Caki2 (cell line): ENCODE measurements around the gene SLC39A3. TPM values are rescaled to one million over a fixed set of nuclear protein-coding genes. Genes with fewer than 3 reads are reported as not detected.
A peak's percentile ranks its signal among the peaks of the same experiment; 100 is the strongest.
"Not testable (repeated sequence)": the region's sequence is repeated elsewhere in the genome, so short reads cannot be mapped to it uniquely, and the experiment has no call there.

Experiments used
- DNase-seq: peaks from one replicate; pipeline ENCODE4 v3.0.0-alpha.2; 2015; ENCODE audit warnings: low read depth
- in situ Hi-C: cut with HindIII; loops from 2 replicates; pipeline ENCODE4 v1.10.0; 2016; ENCODE audit warnings: low sequenced_read_pairs, low pct_unique_long_range_greater_than_20kb, mixed read lengths
- total RNA-seq: library from RNA; depleted of rRNA; stranded (reverse); fragments of >200 nt; shearing (Covaris generic); gene quantifications from 2 replicates; pipeline ENCODE4 v1.2.3, GENCODE V29; 2014; ENCODE audit warnings: low replicate concordance

SLC39A3 gene
- total RNA-seq, 1 experiment from 2014 or later: 33.1 TPM

DNA sequence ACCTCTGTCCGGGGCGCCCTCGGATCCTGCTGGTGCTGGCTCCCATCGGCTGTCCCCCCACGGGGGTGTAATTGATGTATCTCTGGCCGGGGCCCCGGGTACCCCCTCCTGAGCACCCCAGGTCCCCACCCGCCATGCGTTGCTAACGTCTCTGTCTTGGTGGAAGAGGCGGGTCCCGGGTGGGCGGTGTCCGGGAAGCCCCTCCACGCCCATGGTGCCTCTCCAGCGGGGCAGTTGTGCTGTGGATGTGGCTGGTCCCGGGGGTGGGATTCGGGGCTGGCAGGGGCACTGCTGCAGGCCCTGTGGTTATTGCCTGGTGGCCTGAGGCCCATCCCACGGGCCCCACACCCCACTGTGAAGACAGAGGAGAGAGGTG is 23.6 kb downstream of the SLC39A3 start:
- no peak for DNase-seq
- in situ Hi-C loops: no loop called here

DNA sequence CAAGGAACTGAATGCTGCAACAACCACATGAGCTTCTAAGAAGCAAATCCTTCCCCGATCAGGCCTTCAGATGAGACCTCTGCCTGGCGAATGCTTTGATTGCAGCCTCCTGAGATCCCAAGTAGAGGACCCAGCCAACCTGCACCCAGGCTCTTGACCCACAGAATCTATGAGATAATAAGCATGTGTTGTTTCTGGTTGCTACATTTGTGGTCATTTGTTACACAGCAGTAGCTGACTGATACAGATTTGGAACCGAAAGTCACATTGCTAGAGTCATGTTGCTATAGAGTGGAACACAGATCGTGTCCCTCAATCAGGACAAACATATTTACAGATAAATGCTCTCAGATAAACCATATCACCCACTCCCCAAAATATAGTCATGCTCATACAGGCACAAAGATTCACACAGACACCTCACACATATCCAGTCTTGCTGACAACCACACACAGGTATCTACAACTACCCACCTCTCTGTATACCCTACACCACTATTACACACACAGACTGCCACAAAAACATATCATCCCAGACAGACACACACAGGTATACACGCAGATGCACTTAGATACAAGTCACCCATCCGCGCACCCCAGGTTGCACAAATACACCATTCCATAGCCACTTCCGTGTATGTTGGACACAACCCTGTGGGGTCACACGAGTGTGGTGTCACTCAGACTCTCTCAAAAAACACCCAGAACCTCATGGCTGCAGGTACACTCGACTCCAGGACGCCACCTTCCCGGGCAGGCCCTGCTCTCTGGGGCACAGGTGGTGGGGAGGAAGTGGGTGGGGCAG is 24.1 kb downstream of the SLC39A3 start:
- in situ Hi-C loops: no loop called here
- DNase-seq: no peak

DNA sequence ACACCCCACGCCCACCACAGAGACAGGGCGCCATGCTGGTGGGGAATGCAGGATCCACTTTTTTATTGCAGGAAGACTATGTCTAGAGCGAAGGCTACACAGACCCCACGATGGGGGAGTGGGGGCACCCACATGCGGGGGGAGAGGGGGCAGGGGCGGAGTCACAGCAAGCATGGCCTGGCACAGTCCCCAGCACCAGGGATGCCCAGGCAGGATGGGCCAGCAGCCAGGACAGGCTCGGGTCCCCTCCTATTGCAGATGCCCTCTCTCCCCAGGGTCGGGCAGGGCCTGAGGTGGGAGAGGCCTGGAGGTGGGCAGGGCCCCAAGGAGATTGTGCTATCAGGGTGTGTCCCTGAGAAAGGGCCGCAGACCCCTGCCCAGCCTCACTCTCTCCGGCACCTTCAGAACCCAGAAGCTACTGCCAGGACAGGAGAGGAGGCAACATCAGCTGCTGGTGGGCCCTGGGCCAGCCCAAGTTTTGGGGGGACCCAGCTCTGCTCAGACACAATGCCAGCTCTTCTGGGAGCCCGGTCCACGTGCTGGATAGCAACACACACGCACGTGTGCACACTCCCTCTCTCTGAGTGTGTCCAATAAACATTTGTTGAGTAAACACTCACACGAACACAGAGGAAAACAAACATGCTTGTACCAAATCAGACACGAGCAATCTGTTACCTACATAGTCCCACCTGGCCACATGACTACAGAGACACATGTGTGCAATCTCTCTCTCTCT is 25.1 kb downstream of the SLC39A3 start:
- no peak for DNase-seq
- in situ Hi-C loops: no loop called here

DNA sequence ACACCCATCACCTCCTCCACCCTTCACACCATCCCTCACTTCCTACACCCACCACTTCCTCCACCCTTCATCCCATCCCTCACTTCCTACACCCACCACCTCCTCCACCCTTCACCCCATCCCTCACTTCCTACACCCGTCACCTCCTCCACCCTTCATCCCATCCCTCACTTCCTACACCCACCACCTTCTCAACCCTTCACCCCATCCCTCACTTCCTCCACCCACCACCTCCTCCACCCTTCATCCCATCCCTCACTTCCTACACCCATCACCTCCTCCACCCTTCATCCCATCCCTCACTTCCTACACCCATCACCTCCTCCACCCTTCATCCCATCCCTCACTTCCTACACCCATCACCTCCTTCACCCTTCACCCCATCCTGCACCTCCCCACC is 25.7 kb downstream of the SLC39A3 start:
- in situ Hi-C loops, DNase-seq: not testable (repeated sequence)

DNA sequence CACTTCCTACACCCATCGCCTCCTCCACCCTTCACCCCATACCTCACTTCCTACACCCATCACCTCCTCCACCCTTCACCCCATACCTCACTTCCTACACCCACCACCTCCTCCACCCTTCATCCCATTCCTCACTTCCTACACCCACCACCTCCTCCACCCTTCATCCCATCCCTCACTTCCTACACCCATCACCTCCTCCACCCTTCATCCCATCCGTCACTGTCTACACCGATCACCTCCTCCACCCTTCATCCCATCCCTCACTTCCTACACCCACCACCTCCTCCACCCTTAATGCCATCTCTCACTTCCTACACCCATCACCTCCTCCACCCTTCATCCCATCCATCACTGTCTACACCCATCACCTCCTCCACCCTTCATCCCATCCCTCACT is 26.6 kb downstream of the SLC39A3 start:
- in situ Hi-C loops, DNase-seq: not testable (repeated sequence)

DNA sequence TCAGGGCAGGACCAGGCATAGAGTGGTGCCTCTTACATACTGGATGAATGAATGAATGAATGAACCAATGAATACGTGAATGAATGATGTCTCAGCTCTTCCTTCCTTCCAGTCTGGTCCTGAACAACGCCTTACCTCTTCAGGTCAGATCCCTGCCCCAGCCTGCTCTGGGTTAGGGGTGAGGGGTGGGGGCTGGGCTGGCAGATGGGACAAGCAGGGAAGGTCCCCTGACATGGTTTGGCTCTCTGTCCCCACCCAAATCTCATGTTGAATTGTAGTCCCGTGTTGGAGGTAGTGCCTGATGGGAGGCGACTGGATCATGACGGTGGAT is 28.0 kb downstream of the SLC39A3 start:
- in situ Hi-C loops: no loop called here

DNA sequence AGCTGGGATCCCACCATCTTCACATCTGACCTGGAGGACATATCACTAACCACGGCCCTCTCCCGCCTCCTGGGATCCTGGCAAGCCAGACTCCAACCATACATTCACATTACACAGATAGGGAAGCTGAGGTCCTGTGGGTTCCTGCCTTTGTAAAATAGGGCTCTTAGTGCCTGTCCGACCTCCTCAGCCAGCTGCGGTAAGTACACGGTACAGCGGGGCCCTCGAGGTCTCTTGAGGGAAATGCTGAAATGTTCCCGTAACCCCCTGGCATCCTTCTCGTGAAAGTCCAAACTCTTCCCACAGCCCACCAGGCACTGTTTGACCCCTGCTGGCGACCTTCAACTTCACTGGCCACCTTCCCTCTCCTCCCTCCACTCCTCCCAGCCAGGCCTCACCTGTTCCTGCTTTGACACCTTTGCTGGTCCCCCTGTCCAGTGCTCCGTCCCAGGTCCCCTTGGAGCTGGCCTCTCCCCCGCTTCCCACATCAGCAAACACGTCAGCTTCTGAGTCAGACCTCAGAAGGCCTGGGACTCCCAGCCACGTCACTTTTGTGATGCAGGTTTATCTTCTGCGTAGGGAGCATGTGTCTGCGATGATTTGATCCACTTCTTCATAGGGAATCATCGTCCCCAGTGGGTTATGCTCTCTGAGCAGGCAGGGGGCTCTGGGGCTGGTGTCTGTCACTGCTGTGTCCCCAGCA is 28.5 kb downstream of the SLC39A3 start:
- in situ Hi-C loops: no loop called here
- DNase-seq: no peak

More for the DNA sequence above, 28.0 kb downstream of the SLC39A3 start:
- no peak for DNase-seq

DNA sequence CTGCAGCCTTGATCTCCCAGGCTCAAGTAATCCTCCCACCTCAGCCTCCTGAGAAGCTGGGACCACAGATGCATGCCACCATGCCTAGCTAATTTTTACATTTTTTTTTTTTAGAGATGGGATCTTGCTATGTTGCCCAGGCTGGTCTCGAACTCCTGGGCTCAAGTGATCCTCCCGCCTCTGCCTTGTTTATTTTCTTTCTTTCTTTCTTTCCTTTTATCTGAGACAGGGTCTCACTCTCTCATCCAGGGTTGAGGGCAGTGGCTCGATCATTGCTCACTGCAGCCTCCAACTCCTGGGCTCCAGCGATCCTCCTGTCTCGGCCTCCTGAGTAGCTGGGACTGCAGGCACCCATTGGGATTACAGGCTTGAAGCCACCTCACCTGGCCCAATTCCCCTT is 33.6 kb downstream of the SLC39A3 start:
- DNase-seq: no peak
- in situ Hi-C loops: no loop called here

DNA sequence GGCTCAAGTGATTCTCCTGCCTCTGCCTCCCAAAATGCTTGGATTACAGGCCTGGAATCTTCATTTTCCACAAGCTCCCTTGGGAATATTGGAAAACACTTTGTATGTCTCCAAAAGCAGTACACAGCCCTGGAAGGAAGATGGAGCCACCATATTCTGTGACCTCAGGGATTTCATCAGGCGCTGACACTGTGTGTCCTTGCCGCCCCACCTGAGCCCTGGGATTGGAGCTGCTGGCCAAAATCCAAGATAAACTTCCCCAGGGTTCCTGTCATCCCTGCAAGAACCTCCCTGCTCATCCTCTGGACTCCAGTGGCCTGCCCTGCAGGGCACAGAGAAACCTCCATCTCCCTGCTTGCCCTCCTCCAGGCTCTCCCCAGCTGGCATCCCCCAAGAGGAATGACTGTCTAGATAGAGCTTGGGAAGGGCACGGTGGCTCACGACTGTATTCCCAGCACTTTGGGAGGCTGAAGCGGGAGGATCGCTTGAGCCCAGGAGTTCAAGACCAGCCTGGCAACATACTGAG is 36.1 kb downstream of the SLC39A3 start:
- DNase-seq: no peak
- in situ Hi-C loops: no loop called here

DNA sequence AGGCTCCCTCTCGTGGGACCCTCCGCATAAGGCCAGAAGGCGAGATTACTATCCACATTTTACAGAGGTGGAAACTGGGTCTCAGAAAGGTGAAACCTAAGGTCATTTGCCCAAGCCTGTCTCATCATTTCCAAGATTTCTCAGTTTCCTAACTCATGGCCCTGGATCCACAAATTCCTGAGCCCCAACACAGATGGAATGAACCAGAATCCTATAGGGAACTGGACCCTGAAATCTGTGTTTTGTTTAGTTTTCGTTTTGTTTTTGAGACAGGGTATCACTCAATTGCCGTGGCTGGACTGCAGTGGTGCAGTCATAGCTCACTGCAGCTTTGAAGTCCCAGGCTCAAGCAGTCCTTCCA is 36.8 kb downstream of the SLC39A3 start:
- in situ Hi-C loops: no loop called here

DNA sequence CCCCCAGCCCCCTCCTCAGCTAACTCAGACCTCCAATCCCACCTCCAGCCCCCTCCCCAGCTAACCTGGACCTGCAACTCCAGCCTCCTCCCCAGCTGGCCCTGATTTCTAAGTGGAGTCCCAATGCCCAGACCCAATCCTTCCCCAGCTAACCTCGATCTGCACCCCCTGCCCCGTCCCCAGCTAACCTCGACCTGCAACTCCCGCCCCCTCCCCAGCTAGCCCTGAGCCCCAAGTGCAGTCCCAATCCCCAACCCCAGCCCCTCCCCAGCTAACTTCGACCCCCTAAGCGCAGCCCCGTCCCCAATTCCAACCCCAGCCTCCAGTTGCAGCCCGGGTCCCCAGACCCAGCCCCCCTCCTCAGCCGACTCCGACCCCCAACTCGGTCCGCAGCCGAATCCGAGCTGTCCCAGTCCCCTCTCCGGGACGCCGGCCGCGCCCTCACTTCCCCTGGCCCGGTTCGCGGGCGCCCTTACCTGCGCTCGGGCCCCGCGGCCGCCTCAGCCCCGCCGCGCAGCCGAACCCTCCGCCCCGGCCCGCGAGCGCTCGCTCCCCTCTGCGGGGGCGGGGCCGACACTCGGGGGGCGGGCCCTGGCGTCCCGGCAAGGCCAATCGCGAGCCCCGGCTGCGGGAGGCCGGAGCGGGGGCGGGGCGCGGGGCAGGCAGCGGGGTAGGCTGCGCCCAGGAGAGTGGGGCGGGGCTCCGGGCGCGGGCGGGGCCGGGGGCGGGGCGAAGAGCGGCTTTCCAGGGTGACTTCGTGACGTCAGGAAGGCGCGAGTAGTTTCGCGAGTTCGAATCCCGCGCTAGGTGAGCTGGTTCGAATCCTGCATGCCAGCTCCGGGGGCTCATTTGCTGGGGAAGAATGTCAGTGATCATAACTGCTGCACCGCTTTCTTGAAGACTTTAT is 37.4 kb downstream of the SLC39A3 start, which contains the start of gene GNG7:
TSS of gene GNG7 (minus strand) at position 525 of the 907 bp plus-strand sequence. CDS start 182,006 bp downstream, outside the sequence.
- in situ Hi-C loops: no loop called here

More for the DNA sequence above, 36.8 kb downstream of the SLC39A3 start:
- DNase-seq: no peak

DNA sequence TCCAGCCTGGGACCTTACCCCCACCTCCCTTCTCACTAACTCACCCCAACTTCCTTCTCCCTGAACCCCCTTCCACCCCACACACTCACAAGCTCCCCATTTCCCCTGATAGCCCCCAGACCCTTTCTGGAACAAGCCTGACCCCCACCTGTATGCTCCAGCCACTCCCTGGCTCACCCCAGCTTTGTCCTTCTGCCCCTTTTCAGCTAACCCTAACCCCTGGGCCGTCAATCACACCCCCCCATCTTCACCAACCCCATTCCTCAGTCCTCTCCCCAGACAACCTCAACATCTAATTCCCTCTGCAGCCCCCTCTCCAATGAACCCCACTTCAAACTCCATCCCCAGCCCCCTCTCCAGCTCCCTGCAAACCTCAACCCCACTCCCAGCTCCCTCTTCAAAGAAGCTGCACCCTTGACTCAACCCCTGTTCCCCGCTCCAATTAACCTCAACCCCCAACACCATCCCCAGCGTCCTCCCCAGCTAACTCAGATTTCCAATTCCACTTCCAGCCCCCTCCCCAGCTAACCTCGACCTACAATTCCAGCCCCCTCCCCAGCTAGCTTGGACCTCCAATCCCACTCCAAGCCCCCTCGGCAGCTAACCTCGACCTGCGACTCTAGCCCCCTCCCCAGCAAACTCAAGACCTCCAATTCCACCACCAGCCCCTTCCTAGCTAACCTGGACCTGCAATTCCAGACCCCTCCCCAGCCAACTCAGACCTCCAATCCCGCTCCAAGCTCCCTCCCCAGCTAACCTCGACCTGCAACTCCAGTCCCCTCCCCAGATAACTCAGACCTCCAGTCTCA is 38.3 kb downstream of the SLC39A3 start:
- in situ Hi-C loops: no loop called here
- no peak for DNase-seq

More for the DNA sequence above, 37.4 kb downstream of the SLC39A3 start, which contains the start of gene GNG7:
- DNase-seq: peak; percentile 31

DNA sequence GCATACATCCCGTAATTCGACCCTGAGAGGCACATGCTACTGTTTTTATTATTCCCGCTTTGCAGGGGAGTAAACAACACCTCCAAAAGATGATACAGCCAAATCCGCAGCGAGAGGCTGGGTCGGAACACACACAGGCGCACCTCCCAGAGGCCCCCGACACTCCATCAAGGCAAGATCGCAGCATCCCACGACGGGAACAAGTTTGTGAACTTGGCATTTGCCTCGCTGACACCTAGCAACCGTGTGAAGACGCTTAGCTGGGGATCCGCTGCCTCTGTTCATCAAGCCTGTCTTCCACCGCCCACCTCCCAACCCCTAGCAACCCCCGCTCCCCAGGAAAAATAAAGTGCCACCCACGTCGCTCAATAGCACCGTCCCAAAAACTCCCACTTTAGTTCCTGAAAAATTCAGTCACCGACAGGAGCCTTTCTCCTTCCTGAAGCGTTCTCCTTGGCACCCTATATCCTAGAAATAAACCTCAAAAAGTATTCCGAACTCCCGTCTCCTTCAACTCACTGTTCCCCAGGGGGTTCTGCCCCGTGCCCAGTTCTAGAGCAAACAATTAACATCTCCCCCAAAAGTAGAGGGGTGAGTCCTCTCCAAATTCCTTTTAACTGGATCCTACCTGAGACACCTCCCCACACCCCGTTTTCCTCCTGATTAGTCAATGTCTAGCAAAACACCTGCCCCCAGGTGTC is 39.0 kb downstream of the SLC39A3 start:
- DNase-seq: no peak
- in situ Hi-C loops: no loop called here

DNA sequence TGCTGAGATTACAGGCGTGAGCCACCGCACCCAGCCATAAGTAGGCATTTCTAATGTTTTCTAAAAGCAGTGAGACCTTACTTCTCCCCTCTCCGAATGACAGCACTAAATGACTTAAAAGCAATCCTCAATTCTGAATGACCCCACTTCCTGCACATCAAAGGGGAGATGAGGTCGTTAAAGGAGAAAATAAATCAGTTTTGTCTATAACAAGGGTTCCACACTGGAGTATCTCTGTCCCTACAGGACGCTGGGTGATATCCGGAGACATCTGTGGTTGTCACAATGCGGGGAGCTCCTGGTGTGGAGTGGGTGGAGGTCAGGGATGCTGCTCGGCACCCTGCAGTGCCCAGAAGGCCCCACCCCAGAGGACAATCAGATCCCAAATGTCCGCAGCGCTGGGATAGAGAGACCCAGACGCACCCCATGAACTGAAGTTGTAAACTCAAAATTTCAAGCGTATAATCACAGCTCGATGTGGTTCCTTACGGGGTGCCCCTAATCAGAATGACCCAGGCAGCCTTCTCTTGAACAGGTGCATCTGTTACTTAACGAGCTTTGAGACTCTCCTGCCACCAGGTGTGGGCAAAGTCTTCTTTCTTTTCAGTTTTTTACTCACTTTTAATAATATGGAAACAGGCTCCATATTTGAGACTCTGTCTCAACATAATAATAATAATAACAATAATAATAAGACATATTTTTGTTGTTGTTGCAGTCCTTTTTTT is 40.2 kb downstream of the SLC39A3 start:
- in situ Hi-C loops: no loop called here
- no peak for DNase-seq

DNA sequence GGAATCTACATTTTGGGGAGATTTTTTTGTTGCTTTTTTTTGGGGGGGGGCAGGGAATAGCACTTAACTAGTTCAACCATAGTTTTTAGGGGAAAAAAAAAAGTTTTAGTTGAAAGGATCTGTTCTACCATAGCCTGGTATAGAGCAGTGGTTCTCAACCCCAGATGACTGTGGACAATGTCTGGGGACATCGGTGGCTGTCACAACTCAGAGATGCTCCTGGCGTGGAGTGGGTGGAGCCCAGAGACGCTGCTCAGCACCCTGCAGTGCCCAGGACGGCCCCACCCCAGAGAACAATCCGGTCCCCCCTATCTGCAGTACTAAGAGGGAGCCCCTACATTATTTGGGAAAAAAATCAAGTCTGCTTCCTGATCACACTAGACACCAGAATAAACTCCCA is 45.6 kb downstream of the SLC39A3 start:
- in situ Hi-C loops: no loop called here
- no peak for DNase-seq
